HL-60 (cell line): ENCODE measurements around the gene DIP2C.

ENCODE experiments used
- DNase-seq, 2 experiments: peaks; one replicate each; pipeline ENCODE4 v3.0.0-alpha.2; 2010 to 2020; ENCODE audit warnings: low read depth in 1 of 2, low spot score in 1 of 2
- H3K27ac ChIP-seq: fragments of 250-450 bp; sonication (Bioruptor Pico); replicated peaks from 2 replicates; pipeline ENCODE4 v1.5.1; 2020; ENCODE audit warnings: mild to moderate bottlenecking, moderate library complexity
- H3K27me3 ChIP-seq: fragments of 250-450 bp; sonication (Bioruptor Pico); 2 replicates; pipeline ENCODE4 v1.5.1; 2021; ENCODE audit warnings: mild to moderate bottlenecking, moderate library complexity; ENCODE audit not compliant: insufficient read depth, poor library complexity, severe bottlenecking
- H3K4me3 ChIP-seq: replicated peaks from 2 replicates; pipeline ENCODE4 v1.5.1; 2011; ENCODE audit warnings: mild to moderate bottlenecking, control low read depth, low read length; ENCODE audit not compliant: insufficient read depth
- GABPA ChIP-seq: IDR thresholded peaks from 2 replicates; pipeline ENCODE4 v1.6.1; 2012; ENCODE audit warnings: low read depth
- POLR2AphosphoS5 ChIP-seq: IDR thresholded peaks from 2 replicates; pipeline ENCODE4 v1.6.1; 2012; ENCODE audit warnings: low read depth
- SPI1 ChIP-seq: IDR thresholded peaks from 2 replicates; pipeline ENCODE4 v1.6.1; 2012; ENCODE audit warnings: low read depth, mild to moderate bottlenecking, borderline replicate concordance
- TF ChIP-seq, protein P1 (sequence below): IDR thresholded peaks from 2 replicates; pipeline ENCODE4 v1.6.1; 2012; ENCODE audit warnings: low read depth; ENCODE audit not compliant: insufficient replicate concordance
- TF ChIP-seq, protein P2 (sequence below): IDR thresholded peaks from one replicate; pipeline ENCODE4 v1.5.1; 2011; ENCODE audit warnings: low read length, control low read depth, inconsistent platforms; ENCODE audit not compliant: insufficient read depth

Gene DIP2C

DNA sequence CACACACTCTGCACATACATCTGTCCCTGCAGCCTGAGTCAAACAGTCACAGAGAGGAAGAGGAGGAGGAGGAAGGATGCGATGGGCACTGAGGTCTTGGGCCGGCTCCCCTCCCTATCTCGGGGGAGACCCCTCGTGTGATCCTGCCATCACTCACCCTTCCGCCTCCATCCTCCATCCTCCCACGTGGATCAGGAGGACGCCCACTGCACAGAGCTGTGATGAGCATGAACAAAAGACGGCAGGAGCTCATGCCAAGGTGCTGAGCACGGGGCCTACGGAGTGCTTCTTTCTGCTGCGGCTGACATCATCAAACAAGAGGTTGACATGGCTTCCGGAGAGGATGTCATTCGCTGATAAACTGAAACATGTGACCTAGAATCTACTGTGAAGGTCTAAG, 68.0 kb downstream of the DIP2C start:
- TF ChIP-seq, protein P1, sequence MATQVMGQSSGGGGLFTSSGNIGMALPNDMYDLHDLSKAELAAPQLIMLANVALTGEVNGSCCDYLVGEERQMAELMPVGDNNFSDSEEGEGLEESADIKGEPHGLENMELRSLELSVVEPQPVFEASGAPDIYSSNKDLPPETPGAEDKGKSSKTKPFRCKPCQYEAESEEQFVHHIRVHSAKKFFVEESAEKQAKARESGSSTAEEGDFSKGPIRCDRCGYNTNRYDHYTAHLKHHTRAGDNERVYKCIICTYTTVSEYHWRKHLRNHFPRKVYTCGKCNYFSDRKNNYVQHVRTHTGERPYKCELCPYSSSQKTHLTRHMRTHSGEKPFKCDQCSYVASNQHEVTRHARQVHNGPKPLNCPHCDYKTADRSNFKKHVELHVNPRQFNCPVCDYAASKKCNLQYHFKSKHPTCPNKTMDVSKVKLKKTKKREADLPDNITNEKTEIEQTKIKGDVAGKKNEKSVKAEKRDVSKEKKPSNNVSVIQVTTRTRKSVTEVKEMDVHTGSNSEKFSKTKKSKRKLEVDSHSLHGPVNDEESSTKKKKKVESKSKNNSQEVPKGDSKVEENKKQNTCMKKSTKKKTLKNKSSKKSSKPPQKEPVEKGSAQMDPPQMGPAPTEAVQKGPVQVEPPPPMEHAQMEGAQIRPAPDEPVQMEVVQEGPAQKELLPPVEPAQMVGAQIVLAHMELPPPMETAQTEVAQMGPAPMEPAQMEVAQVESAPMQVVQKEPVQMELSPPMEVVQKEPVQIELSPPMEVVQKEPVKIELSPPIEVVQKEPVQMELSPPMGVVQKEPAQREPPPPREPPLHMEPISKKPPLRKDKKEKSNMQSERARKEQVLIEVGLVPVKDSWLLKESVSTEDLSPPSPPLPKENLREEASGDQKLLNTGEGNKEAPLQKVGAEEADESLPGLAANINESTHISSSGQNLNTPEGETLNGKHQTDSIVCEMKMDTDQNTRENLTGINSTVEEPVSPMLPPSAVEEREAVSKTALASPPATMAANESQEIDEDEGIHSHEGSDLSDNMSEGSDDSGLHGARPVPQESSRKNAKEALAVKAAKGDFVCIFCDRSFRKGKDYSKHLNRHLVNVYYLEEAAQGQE = no peak
- no peak for TF ChIP-seq SPI1
- no peak for TF ChIP-seq GABPA
- TF ChIP-seq, protein P2, sequence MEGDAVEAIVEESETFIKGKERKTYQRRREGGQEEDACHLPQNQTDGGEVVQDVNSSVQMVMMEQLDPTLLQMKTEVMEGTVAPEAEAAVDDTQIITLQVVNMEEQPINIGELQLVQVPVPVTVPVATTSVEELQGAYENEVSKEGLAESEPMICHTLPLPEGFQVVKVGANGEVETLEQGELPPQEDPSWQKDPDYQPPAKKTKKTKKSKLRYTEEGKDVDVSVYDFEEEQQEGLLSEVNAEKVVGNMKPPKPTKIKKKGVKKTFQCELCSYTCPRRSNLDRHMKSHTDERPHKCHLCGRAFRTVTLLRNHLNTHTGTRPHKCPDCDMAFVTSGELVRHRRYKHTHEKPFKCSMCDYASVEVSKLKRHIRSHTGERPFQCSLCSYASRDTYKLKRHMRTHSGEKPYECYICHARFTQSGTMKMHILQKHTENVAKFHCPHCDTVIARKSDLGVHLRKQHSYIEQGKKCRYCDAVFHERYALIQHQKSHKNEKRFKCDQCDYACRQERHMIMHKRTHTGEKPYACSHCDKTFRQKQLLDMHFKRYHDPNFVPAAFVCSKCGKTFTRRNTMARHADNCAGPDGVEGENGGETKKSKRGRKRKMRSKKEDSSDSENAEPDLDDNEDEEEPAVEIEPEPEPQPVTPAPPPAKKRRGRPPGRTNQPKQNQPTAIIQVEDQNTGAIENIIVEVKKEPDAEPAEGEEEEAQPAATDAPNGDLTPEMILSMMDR = no peak
- TF ChIP-seq POLR2AphosphoS5 = no peak
- DNase-seq = no peak
- no peak overlapping the region for H3K4me3 ChIP-seq
- H3K27ac ChIP-seq = no peak overlapping the region
- H3K27me3 ChIP-seq = no peaks in the 10 kb centered on the region

DNA sequence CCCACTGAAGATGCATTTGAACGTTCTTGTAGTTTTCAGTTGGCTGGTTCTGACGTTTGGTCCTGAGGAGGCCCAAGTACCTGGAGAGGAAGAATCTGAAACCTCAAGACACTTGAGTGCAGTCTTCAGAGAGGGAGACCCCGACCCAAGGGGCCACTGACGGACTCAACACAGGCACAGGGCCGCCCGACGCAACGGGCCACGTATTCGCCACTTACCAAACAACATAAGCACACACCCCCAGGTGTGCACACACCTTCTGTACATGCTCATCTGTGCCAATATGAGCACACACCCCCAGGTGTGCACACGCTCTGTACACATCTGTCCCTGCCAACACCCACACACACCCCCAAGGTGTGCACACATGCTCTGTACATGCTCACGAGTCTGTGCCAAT, 68.5 kb downstream of the DIP2C start:
- TF ChIP-seq SPI1 (no peak), GABPA (no peak), POLR2AphosphoS5 (no peak)
- TF ChIP-seq, protein P2 = no peak
- TF ChIP-seq, protein P1 = no peak
- no peak overlapping the region for H3K27ac ChIP-seq
- no peak overlapping the region for H3K4me3 ChIP-seq
- H3K27me3 ChIP-seq = no peaks in the 10 kb centered on the region
- no peak for DNase-seq

DNA sequence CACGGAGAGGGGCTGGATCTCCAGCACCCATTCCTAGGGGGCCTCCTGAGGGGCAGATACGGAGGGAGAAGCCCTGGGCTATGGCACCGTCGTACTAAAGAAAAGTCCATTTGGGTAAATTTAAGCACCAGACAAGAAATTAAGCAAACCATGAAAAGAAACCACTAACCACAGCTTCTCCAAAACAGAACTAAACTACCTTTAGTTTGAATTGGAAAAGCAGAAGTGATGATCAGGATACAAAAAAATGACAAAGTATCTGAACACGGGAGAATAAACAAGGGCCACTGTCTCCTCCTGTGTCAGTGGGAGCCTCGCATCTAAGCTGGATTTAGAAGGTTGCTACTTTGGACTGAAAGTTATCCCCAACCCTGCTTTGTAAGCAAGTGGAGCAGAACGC, 69.1 kb downstream of the DIP2C start:
- DNase-seq = peak in 1 of 2 experiments; percentile 14
- TF ChIP-seq SPI1 (peak; percentile 87), POLR2AphosphoS5 (no peak), GABPA (no peak)
- TF ChIP-seq, protein P1 = no peak
- TF ChIP-seq, protein P2 = no peak
- no peak overlapping the region for H3K4me3 ChIP-seq
- H3K27ac ChIP-seq = no peak overlapping the region
- H3K27me3 ChIP-seq = no peaks in the 10 kb centered on the region
